ENCODE results near the gene ULBP2. TPM values are rescaled to one million over a fixed set of nuclear protein-coding genes. Genes with fewer than 3 reads are reported as not detected.
"Not testable (repeated sequence)": the region's sequence is repeated elsewhere in the genome, so short reads cannot be mapped to it uniquely, and the experiment has no call there.

Gene ULBP2
- total RNA-seq, 1 donor, result 6.9 TPM

- TF ChIP-seq, protein P1, sequence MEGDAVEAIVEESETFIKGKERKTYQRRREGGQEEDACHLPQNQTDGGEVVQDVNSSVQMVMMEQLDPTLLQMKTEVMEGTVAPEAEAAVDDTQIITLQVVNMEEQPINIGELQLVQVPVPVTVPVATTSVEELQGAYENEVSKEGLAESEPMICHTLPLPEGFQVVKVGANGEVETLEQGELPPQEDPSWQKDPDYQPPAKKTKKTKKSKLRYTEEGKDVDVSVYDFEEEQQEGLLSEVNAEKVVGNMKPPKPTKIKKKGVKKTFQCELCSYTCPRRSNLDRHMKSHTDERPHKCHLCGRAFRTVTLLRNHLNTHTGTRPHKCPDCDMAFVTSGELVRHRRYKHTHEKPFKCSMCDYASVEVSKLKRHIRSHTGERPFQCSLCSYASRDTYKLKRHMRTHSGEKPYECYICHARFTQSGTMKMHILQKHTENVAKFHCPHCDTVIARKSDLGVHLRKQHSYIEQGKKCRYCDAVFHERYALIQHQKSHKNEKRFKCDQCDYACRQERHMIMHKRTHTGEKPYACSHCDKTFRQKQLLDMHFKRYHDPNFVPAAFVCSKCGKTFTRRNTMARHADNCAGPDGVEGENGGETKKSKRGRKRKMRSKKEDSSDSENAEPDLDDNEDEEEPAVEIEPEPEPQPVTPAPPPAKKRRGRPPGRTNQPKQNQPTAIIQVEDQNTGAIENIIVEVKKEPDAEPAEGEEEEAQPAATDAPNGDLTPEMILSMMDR (IDR thresholded peaks at IDR 0.05; ENCODE audit: insufficient read depth, low read depth, low read length), result no peak
- no peak overlapping the region for H3K4me3 ChIP-seq (ENCODE audit: low read depth, low read length)
- DNase-seq (ENCODE audit: low read depth), result no peak
These were observed 31.1 kb upstream of the ULBP2 start for GRCh38 chr6:149910721-149911151.

GRCh38 chr6:149912680-149913079, 29.1 kb upstream of the ULBP2 start:
- H3K4me3 ChIP-seq (ENCODE audit: low read depth, low read length); DNase-seq (ENCODE audit: low read depth): not testable (repeated sequence)

DNA sequence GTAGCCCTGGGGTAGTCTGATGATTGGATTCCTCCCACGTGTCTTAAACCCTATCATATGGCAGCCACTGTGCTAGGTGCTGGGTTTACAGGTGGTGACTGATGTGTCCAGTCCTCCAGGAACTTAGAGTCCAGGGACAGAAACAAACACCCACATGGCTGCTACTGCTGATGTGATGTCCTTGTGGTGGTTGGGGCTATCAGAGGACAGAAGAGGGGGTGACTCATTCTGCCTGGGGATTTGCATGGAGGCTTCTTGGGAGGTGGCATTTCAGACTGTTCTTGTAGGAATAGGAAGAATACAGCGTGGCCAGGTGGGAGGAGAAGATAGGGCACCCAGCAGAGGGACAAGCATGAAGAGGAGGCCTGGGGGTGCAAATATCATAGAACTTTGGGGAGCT, 28.7 kb upstream of the ULBP2 start:
- no peak for DNase-seq (ENCODE audit: low read depth)
- TF ChIP-seq, protein P1 (IDR thresholded peaks at IDR 0.05; ENCODE audit: insufficient read depth, low read depth, low read length), result no peak
- H3K4me3 ChIP-seq (ENCODE audit: low read depth, low read length), result no peak overlapping the region

- H3K4me3 ChIP-seq (ENCODE audit: low read depth, low read length), result no peak overlapping the region
- TF ChIP-seq, protein P1 (IDR thresholded peaks at IDR 0.05; ENCODE audit: insufficient read depth, low read depth, low read length), result no peak
- DNase-seq (ENCODE audit: low read depth), result no peak
These were observed 28.1 kb upstream of the ULBP2 start for GRCh38 chr6:149913540-149914240.

- TF ChIP-seq, protein P1 (IDR thresholded peaks at IDR 0.05; ENCODE audit: insufficient read depth, low read depth, low read length), result no peak
- H3K4me3 ChIP-seq (ENCODE audit: low read depth, low read length), result no peak overlapping the region
- DNase-seq (ENCODE audit: low read depth), result no peak
These were observed 25.6 kb upstream of the ULBP2 start for GRCh38 chr6:149915970-149916865.

DNA sequence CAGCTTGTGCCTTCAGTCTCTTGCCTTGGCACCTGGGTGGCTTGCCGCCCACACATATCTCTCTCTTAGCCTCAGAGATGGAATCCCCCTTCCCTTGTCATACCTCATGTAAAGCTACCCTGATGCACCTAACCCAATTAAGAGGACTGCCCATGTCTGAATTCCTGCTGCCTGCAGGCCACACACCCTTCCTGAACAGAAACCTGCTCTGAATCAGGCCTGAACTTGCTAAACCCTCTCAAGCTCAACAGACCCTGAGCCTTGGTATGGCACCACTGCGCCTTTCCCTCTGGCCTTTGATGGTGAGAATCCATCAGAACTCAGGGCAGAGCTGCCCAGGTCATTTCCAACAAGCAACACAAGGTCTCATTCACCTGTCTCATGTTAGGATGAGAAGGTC, 24.1 kb upstream of the ULBP2 start:
- no peak for DNase-seq (ENCODE audit: low read depth)
- TF ChIP-seq, protein P1 (IDR thresholded peaks at IDR 0.05; ENCODE audit: insufficient read depth, low read depth, low read length), result no peak

GRCh38 chr6:149918151-149918905, 23.5 kb upstream of the ULBP2 start:
- TF ChIP-seq, protein P1 (IDR thresholded peaks at IDR 0.05; ENCODE audit: insufficient read depth, low read depth, low read length), result no peak
- DNase-seq (ENCODE audit: low read depth), result no peak
- H3K4me3 ChIP-seq (ENCODE audit: low read depth, low read length), result no peak overlapping the region

More for the DNA sequence above, 24.1 kb upstream of the ULBP2 start:
- no peak overlapping the region for H3K4me3 ChIP-seq (ENCODE audit: low read depth, low read length)

- H3K4me3 ChIP-seq (ENCODE audit: low read depth, low read length); DNase-seq (ENCODE audit: low read depth): not testable (repeated sequence)
These were observed 22.5 kb upstream of the ULBP2 start for GRCh38 chr6:149919126-149919833.
